HG03139 (cell line): ENCODE data around the gene PRM2.

Experiments
- ATAC-seq: cut with Tn5 transposase; IDR thresholded peaks from one replicate; pipeline ENCODE4 v1.9.1; 2021; ENCODE audit not compliant: unreplicated experiment

The PRM2 gene

GRCh38 chr16:11276143-11276895 lies at the start of gene PRM2:
Gene PRM2, minus strand, starts transcription at chr16:11276480. Its CDS starts 110 bp downstream, at chr16:11276370.
- no peak for ATAC-seq

- ATAC-seq, result no peak
These were observed 49.3 kb upstream of the PRM2 start for GRCh38 chr16:11325404-11326083.

- ATAC-seq, result no peak
These were observed 47.5 kb upstream of the PRM2 start for GRCh38 chr16:11323551-11324336.

GRCh38 chr16:11322823-11323222 lies 46.5 kb upstream of the PRM2 start:
- ATAC-seq, result no peak

GRCh38 chr16:11321662-11322061 lies 45.4 kb upstream of the PRM2 start:
- ATAC-seq, result no peak

- ATAC-seq, result no peak
These were observed 43.9 kb upstream of the PRM2 start for GRCh38 chr16:11320170-11320569.

- ATAC-seq, result no peak
These were observed 43.4 kb upstream of the PRM2 start for GRCh38 chr16:11319529-11320146.

- ATAC-seq, result no peak
These were observed 42.5 kb upstream of the PRM2 start for GRCh38 chr16:11318817-11319216.

GRCh38 chr16:11316331-11317015 lies 40.2 kb upstream of the PRM2 start:
- ATAC-seq, result no peak

GRCh38 chr16:11315510-11315909 lies 39.2 kb upstream of the PRM2 start:
- no peak for ATAC-seq

GRCh38 chr16:11314309-11314894 lies 38.1 kb upstream of the PRM2 start:
- no peak for ATAC-seq

- no peak for ATAC-seq
These were observed 37.4 kb upstream of the PRM2 start for GRCh38 chr16:11313493-11314308.

- ATAC-seq, result no peak
These were observed 36.6 kb upstream of the PRM2 start for GRCh38 chr16:11312718-11313492.

GRCh38 chr16:11310997-11311561 lies 34.8 kb upstream of the PRM2 start:
- ATAC-seq, result peak; percentile 31

- no peak for ATAC-seq
These were observed 34.3 kb upstream of the PRM2 start for GRCh38 chr16:11310634-11310977.

GRCh38 chr16:11309895-11310633 lies 33.8 kb upstream of the PRM2 start:
- ATAC-seq, result peak; percentile 42

- no peak for ATAC-seq
These were observed 32.4 kb upstream of the PRM2 start for GRCh38 chr16:11308493-11309283.
